ENCODE measurements around the gene SPNS1.

The SPNS1 gene

GRCh38 chr16:29025218-29025617 lies 50.6 kb downstream of the SPNS1 start:
- H3K27ac ChIP-seq = no peak overlapping the region
- TF ChIP-seq CTCF (conservative IDR thresholded peaks at IDR 0.05) = no peak

- TF ChIP-seq CTCF (conservative IDR thresholded peaks at IDR 0.05) = no peak
- H3K27ac ChIP-seq = no peak overlapping the region
Observed at GRCh38 chr16:29025735-29026134, 51.2 kb downstream of the SPNS1 start.

- H3K27ac ChIP-seq = no peak overlapping the region
Observed at GRCh38 chr16:29028457-29029167, 54.0 kb downstream of the SPNS1 start.

GRCh38 chr16:29029168-29029994 lies 54.8 kb downstream of the SPNS1 start:
- no peak overlapping the region for H3K27ac ChIP-seq
- TF ChIP-seq CTCF (conservative IDR thresholded peaks at IDR 0.05) = no peak

More at GRCh38 chr16:29028457-29029167, 54.0 kb downstream of the SPNS1 start:
- no peak for TF ChIP-seq CTCF (conservative IDR thresholded peaks at IDR 0.05)

- no peak for TF ChIP-seq CTCF (conservative IDR thresholded peaks at IDR 0.05)
- H3K27ac ChIP-seq = no peak overlapping the region
Observed at GRCh38 chr16:29030086-29030840, 55.7 kb downstream of the SPNS1 start.
